OCI-LY3 (cell line): ENCODE data around the gene LMNB1.

Source experiments
- H2AFZ ChIP-seq: fragments of 200-600, 300-600 bp; shearing (Covaris generic); 2 replicates; pipeline ENCODE4 v1.6.0; 2014; ENCODE audit warnings: antibody characterized with exemption, low read depth, low read length
- H3K27ac ChIP-seq: fragments of 200-600, 300-600 bp; sonication (generic); 2 replicates; pipeline ENCODE4 v1.5.1; 2014; ENCODE audit warnings: mild to moderate bottlenecking, low read length, moderate library complexity, mixed read lengths
- H3K27me3 ChIP-seq: fragments of 200-600, 300-600 bp; sonication (generic); 2 replicates; pipeline ENCODE4 v1.6.1; 2014; ENCODE audit warnings: low read depth, low read length, mixed read lengths
- H3K36me3 ChIP-seq: fragments of 200-600, 300-600 bp; sonication (generic); replicated peaks from 2 replicates; pipeline ENCODE3; 2014; ENCODE audit warnings: low read depth, low read length, mixed read lengths
- H3K4me1 ChIP-seq: fragments of 300-600, 200-600 bp; sonication (generic); 2 replicates; pipeline ENCODE4 v1.6.1; 2014; ENCODE audit warnings: low read length, mixed read lengths
- H3K4me2 ChIP-seq: fragments of 200-600, 300-600 bp; sonication (generic); 2 replicates; pipeline ENCODE4 v1.6.1; 2014; ENCODE audit warnings: low read length, mixed read lengths
- H3K4me3 ChIP-seq: fragments of 300-600, 200-600 bp; sonication (generic); 2 replicates; pipeline ENCODE4 v1.5.1; 2014; ENCODE audit warnings: antibody characterized with exemption, mild to moderate bottlenecking, low read length, moderate library complexity
- H3K79me2 ChIP-seq: fragments of 300-600, 200-600 bp; shearing (Covaris generic); 2 replicates; pipeline ENCODE4 v1.6.1; 2014; ENCODE audit warnings: mild to moderate bottlenecking, low read length, mixed read lengths
- H3K9ac ChIP-seq: fragments of 300-600, 200-600 bp; shearing (Covaris generic); 2 replicates; pipeline ENCODE4 v1.6.0; 2014; ENCODE audit warnings: mild to moderate bottlenecking, low read length, moderate library complexity
- H3K9me3 ChIP-seq: fragments of 200-600, 300-600 bp; shearing (Covaris generic); 2 replicates; pipeline ENCODE4 v1.6.1; 2014; ENCODE audit warnings: low read length, mixed read lengths; ENCODE audit not compliant: insufficient read depth
- H4K20me1 ChIP-seq: fragments of 200-600, 300-600 bp; sonication (generic); 2 replicates; pipeline ENCODE4 v1.6.1; 2016; ENCODE audit warnings: low read length, mixed read lengths; ENCODE audit not compliant: insufficient read depth
- EZH2phosphoT487 ChIP-seq: fragments of 200-600 bp; shearing (Covaris generic); IDR thresholded peaks from 2 replicates; pipeline ENCODE4 v1.6.1; 2018; ENCODE audit warnings: antibody characterized with exemption, mixed run types, low read depth
- TF ChIP-seq, protein P1 (sequence below): fragments of 200-600, 300-600 bp; sonication (generic); IDR thresholded peaks from 2 replicates; pipeline ENCODE4 v1.5.1; 2014; ENCODE audit warnings: antibody characterized with exemption, low read length, low read depth

The LMNB1 gene

DNA sequence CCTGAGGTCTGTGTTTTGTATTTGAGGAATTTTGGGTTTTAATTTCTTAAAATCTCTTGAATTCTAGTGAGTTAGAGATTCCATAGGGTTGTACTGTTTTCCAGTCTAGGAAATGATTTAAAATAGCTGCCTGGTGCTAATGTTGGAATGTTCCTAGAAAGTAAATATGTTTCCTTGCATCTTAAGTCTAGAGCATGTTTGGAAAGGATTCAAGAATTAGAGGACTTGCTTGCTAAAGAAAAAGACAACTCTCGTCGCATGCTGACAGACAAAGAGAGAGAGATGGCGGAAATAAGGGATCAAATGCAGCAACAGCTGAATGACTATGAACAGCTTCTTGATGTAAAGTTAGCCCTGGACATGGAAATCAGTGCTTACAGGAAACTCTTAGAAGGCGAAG, 41.8 kb downstream of the LMNB1 start:
- no peaks in the 10 kb centered on the region for H3K9me3 ChIP-seq
- H4K20me1 ChIP-seq = no peaks in the 10 kb centered on the region
- no peak overlapping the region for H3K4me3 ChIP-seq
- H3K79me2 ChIP-seq = peaks cover 10% of the 10 kb centered on the region
- no peak overlapping the region for H3K27ac ChIP-seq
- TF ChIP-seq, protein P1, sequence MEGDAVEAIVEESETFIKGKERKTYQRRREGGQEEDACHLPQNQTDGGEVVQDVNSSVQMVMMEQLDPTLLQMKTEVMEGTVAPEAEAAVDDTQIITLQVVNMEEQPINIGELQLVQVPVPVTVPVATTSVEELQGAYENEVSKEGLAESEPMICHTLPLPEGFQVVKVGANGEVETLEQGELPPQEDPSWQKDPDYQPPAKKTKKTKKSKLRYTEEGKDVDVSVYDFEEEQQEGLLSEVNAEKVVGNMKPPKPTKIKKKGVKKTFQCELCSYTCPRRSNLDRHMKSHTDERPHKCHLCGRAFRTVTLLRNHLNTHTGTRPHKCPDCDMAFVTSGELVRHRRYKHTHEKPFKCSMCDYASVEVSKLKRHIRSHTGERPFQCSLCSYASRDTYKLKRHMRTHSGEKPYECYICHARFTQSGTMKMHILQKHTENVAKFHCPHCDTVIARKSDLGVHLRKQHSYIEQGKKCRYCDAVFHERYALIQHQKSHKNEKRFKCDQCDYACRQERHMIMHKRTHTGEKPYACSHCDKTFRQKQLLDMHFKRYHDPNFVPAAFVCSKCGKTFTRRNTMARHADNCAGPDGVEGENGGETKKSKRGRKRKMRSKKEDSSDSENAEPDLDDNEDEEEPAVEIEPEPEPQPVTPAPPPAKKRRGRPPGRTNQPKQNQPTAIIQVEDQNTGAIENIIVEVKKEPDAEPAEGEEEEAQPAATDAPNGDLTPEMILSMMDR = no peak
- TF ChIP-seq EZH2phosphoT487 = no peak
- no peaks in the 10 kb centered on the region for H3K27me3 ChIP-seq
- H2AFZ ChIP-seq = no peak overlapping the region
- peaks cover 48% of the 10 kb centered on the region for H3K36me3 ChIP-seq
- H3K4me2 ChIP-seq = no peak overlapping the region
- H3K9ac ChIP-seq = no peak overlapping the region
- no peaks in the 10 kb centered on the region for H3K4me1 ChIP-seq

- H2AFZ ChIP-seq = no peak overlapping the region
- H3K36me3 ChIP-seq = peaks cover 46% of the 10 kb centered on the region
- no peak for TF ChIP-seq EZH2phosphoT487
- TF ChIP-seq, protein P1 = no peak
- no peak overlapping the region for H3K4me3 ChIP-seq
- H3K4me1 ChIP-seq = no peaks in the 10 kb centered on the region
- no peak overlapping the region for H3K4me2 ChIP-seq
- H4K20me1 ChIP-seq = no peaks in the 10 kb centered on the region
- H3K9me3 ChIP-seq = no peaks in the 10 kb centered on the region
- peaks cover 10% of the 10 kb centered on the region for H3K79me2 ChIP-seq
- H3K27ac ChIP-seq = no peak overlapping the region
- H3K27me3 ChIP-seq = no peaks in the 10 kb centered on the region
- no peak overlapping the region for H3K9ac ChIP-seq
Observed at GRCh38 chr5:126819253-126819652, 42.3 kb downstream of the LMNB1 start.

GRCh38 chr5:126826619-126827215, 49.8 kb downstream of the LMNB1 start:
- no peaks in the 10 kb centered on the region for H3K4me1 ChIP-seq
- TF ChIP-seq, protein P1 = no peak
- TF ChIP-seq EZH2phosphoT487 = no peak
- no peak overlapping the region for H2AFZ ChIP-seq
- H3K36me3 ChIP-seq = peaks cover 44% of the 10 kb centered on the region
- no peaks in the 10 kb centered on the region for H3K27me3 ChIP-seq
- H3K4me3 ChIP-seq = no peak overlapping the region
- no peaks in the 10 kb centered on the region; the same call in 1 of the 2 replicates for H4K20me1 ChIP-seq
- no peak overlapping the region for H3K27ac ChIP-seq
- no peak overlapping the region for H3K4me2 ChIP-seq
- no peaks in the 10 kb centered on the region for H3K9me3 ChIP-seq
- no peak overlapping the region for H3K9ac ChIP-seq
- H3K79me2 ChIP-seq = peaks cover 6% of the 10 kb centered on the region; the same call in 1 of the 2 replicates

DNA sequence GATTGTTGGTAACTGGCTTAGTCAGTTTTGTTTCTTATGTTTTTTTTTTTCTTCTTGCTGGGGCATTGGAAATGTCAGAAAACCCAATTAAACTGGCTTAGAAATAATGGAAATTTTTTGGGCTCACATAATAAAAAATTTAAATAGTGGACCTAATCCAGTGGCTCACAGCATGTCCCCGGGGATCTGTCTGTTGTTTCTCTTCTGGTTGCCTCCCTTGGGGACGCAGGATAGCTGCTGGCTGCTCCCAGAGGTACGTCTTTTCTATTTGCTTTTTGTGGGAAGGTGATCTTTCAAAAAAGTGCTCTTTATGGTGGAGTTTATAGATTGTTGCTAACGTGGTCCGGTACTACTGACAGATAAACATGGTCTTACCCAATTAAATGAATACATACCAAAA, 52.2 kb downstream of the LMNB1 start:
- Histone ChIP-seq H2AFZ (no peak overlapping the region), H3K9me3 (no peaks in the 10 kb centered on the region), H3K4me1 (0 out of 2 replicates have a peak, but pooled peaks cover 4% of the 10 kb centered on the region), H3K9ac (no peak overlapping the region), H3K79me2 (peaks cover 6% of the 10 kb centered on the region; the same call in 1 of the 2 replicates), H4K20me1 (no peaks in the 10 kb centered on the region; the same call in 1 of the 2 replicates), H3K4me2 (no peak overlapping the region), H3K36me3 (peaks cover 46% of the 10 kb centered on the region), H3K27me3 (no peaks in the 10 kb centered on the region), H3K27ac (no peak overlapping the region), H3K4me3 (no peak overlapping the region)
- TF ChIP-seq, protein P1 = no peak
- TF ChIP-seq EZH2phosphoT487 = no peak
